GM12878 (cell line): ENCODE data around the gene FMC1. TPM values are rescaled to one million over a fixed set of nuclear protein-coding genes. Genes with fewer than 3 reads are reported as not detected.

Experiments
- CREB1 ChIP-seq: IDR thresholded peaks from 2 replicates; pipeline ENCODE4 v1.6.1; 2012; ENCODE audit warnings: low read depth, mild to moderate bottlenecking, inconsistent platforms
- CTCF ChIP-seq, 3 experiments: IDR thresholded peaks in 2 of 3; conservative IDR thresholded peaks in 1 of 3; 2 replicates each; pipeline ENCODE4 v1.5.1; 2011; ENCODE audit warnings: low read depth in 3 of 3, low read length in 3 of 3, mild to moderate bottlenecking in 3 of 3, control low read depth in 2 of 3, moderate library complexity in 2 of 3, inconsistent platforms in 1 of 3, mixed read lengths in 1 of 3; ENCODE audit not compliant: control insufficient read depth in 2 of 3, insufficient read depth in 1 of 3; ENCODE audit errors: extremely low read depth in 1 of 3
- ETV6 ChIP-seq, 2 experiments: fragments of 450-650 bp in 1 of 2; IDR thresholded peaks in 1 of 2; conservative IDR thresholded peaks in 1 of 2; 2 replicates each; pipeline ENCODE4 v1.6.1; 2014; ENCODE audit warnings: antibody characterized with exemption in 1 of 2, borderline replicate concordance in 1 of 2, low read depth in 1 of 2, mild to moderate bottlenecking in 1 of 2, moderate library complexity in 1 of 2
- GABPA ChIP-seq: IDR thresholded peaks from 2 replicates; pipeline ENCODE4 v1.6.1; 2014; ENCODE audit warnings: antibody characterized with exemption, low read depth, mild to moderate bottlenecking, inconsistent platforms
- HCFC1 ChIP-seq: fragments of 150-350 bp; IDR thresholded peaks from 2 replicates; pipeline ENCODE4 v1.6.1; 2014; ENCODE audit warnings: low read length
- HDGF ChIP-seq: fragments of 450-650 bp; IDR thresholded peaks from 2 replicates; pipeline ENCODE4 v1.6.1; 2016; ENCODE audit warnings: antibody characterized with exemption
- IRF3 ChIP-seq: fragments of 450-650 bp; IDR thresholded peaks from 2 replicates; pipeline ENCODE4 v1.6.1; 2014; ENCODE audit warnings: mild to moderate bottlenecking
- PBX3 ChIP-seq: IDR thresholded peaks from 2 replicates; pipeline ENCODE4 v1.6.1; 2011; ENCODE audit warnings: mild to moderate bottlenecking, low read depth, low read length, moderate library complexity; ENCODE audit not compliant: insufficient replicate concordance
- TCF7 ChIP-seq: IDR thresholded peaks from 2 replicates; pipeline ENCODE4 v1.6.1; 2014; ENCODE audit warnings: antibody characterized with exemption, borderline replicate concordance
- ZNF217 ChIP-seq: fragments of 450-650 bp; IDR thresholded peaks from 2 replicates; pipeline ENCODE4 v1.6.1; 2017; ENCODE audit warnings: antibody characterized with exemption, mild to moderate bottlenecking
- ZNF592 ChIP-seq: fragments of 450-650 bp; IDR thresholded peaks from 2 replicates; pipeline ENCODE4 v1.6.1; 2017; ENCODE audit warnings: mild to moderate bottlenecking, moderate library complexity
- ZZZ3 ChIP-seq: IDR thresholded peaks from 2 replicates; pipeline ENCODE4 v1.6.1; 2011; ENCODE audit warnings: low read depth; ENCODE audit not compliant: control insufficient read depth, insufficient read length
- polyA plus RNA-seq, 11 experiments: library from polyadenylated mRNA; depleted of rRNA in 4 of 11; unstranded in 6 of 11; stranded (reverse) in 5 of 11; fragments of >200 nt; fragmentation: Nextera tagmentation in 4 of 11; fragmentation: Illumina TruSeq in 1 of 11; extraction: Ambion mirVana in 4 of 11; extraction: Trizol in 1 of 11; gene quantifications; 1 replicate in 1 of 11; 2 replicates in 10 of 11; pipeline versions ENCODE4 v1.2.1 to v1.2.3, GENCODE V29; 2011 to 2016; ENCODE audit warnings: inconsistent platforms in 2 of 11, missing spikeins in 2 of 11, low read depth in 1 of 11
- total RNA-seq, 4 experiments: library from RNA; depleted of rRNA in 3 of 4; stranded (reverse); fragments of >200 nt in 3 of 4; fragmentation: Illumina TruSeq in 1 of 4; extraction: Trizol in 1 of 4; gene quantifications; 2 replicates each; pipeline versions ENCODE4 v1.2.1 to v1.2.3, GENCODE V29; 2013 to 2021
- TF ChIP-seq, protein P1 (sequence below): IDR thresholded peaks from 2 replicates; pipeline ENCODE4 v1.6.1; 2012; ENCODE audit warnings: low read depth, low read length, improper control_type of control experiment
- TF ChIP-seq, protein P2 (sequence below): fragments of 450-650 bp; IDR thresholded peaks from 2 replicates; pipeline ENCODE4 v1.6.1; 2017; ENCODE audit warnings: mild to moderate bottlenecking

FMC1 gene
- total and polyA plus RNA-seq, 10 of the 15 experiments (the other 5 are each of a cell fraction or from before 2014, with no cell fraction given) = 4.2 to 60.4 (median 15.6) TPM

- TF ChIP-seq HDGF = no peak
- no peak for TF ChIP-seq ZNF217
- TF ChIP-seq, protein P1, sequence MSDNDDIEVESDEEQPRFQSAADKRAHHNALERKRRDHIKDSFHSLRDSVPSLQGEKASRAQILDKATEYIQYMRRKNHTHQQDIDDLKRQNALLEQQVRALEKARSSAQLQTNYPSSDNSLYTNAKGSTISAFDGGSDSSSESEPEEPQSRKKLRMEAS = 0 out of 2 replicates have a peak, but pooled peaks have one; percentile 27
- TF ChIP-seq TCF7 = no peak
- peak; percentile 95 for TF ChIP-seq CREB1
- TF ChIP-seq, protein P2, sequence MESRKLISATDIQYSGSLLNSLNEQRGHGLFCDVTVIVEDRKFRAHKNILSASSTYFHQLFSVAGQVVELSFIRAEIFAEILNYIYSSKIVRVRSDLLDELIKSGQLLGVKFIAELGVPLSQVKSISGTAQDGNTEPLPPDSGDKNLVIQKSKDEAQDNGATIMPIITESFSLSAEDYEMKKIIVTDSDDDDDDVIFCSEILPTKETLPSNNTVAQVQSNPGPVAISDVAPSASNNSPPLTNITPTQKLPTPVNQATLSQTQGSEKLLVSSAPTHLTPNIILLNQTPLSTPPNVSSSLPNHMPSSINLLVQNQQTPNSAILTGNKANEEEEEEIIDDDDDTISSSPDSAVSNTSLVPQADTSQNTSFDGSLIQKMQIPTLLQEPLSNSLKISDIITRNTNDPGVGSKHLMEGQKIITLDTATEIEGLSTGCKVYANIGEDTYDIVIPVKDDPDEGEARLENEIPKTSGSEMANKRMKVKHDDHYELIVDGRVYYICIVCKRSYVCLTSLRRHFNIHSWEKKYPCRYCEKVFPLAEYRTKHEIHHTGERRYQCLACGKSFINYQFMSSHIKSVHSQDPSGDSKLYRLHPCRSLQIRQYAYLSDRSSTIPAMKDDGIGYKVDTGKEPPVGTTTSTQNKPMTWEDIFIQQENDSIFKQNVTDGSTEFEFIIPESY = no peak
- peak; percentile 50 for TF ChIP-seq HCFC1
- no peak for TF ChIP-seq PBX3
- TF ChIP-seq ZNF592 = no peak
- no peak for TF ChIP-seq ZZZ3
- TF ChIP-seq GABPA = no peak
- TF ChIP-seq ETV6 (conservative IDR thresholded peaks at IDR 0.05 in 1 of 2, IDR thresholded peaks at IDR 0.05 in 1 of 2; ENCODE audit: borderline replicate concordance in 1 of 2, low read depth in 1 of 2) = no peak
- TF ChIP-seq IRF3 = no peak
- peak in 2 of 3 experiments; percentile 35 to 36; a peak in 4 of 6 replicates for TF ChIP-seq CTCF (IDR thresholded peaks at IDR 0.05 in 2 of 3, conservative IDR thresholded peaks at IDR 0.05 in 1 of 3; ENCODE audit: control insufficient read depth in 2 of 3, extremely low read depth in 1 of 3, insufficient read depth in 1 of 3, low read depth in 3 of 3, low read length in 3 of 3)
These were observed at the start of gene FMC1 (continued) for GRCh38 chr7:139341058-139341775.
